ENCODE results near the gene FAM240A. TPM values are rescaled to one million over a fixed set of nuclear protein-coding genes. Genes with fewer than 3 reads are reported as not detected.

The FAM240A gene
- total and polyA plus RNA-seq, 5 donors = not detected

DNA sequence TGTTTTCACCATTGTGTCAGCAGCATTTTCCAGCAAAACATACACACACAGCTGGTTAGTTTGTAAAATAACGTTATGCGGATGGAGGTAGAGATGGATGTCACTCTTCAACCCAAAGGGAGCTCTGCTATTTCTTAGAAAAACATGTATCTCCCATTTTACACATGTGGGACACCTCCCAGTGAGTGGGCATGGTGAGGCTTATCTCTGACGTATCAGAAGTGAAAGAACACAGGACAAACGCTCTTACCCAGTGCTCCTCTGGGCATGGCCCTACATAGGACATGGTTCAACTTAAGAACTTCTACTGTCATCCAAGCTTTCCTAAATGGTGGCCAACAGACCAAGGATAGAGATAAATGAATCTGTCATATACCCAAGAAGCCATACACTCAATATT, 2.1 kb downstream of the FAM240A start:
- H3K4me1 ChIP-seq (ENCODE audit: control insufficient read depth, insufficient read depth, low read length) = no peaks in the 10 kb centered on the region
- no peak for ATAC-seq
- intact Hi-C loops (cut with DNase I) = no loop called here
- H3K4me3 ChIP-seq (ENCODE audit: low read length) = no peak overlapping the region
- H3K27ac ChIP-seq (ENCODE audit: low read length) = no peak overlapping the region
- no peaks in the 10 kb centered on the region for H3K9me3 ChIP-seq (ENCODE audit: control insufficient read depth, low read length)
- 73% methylated on average over 4 of the region's 4 CpGs for WGBS
- DNase-seq = no peak
- no peaks in the 10 kb centered on the region for H3K27me3 ChIP-seq (ENCODE audit: control insufficient read depth, insufficient read depth)

DNA sequence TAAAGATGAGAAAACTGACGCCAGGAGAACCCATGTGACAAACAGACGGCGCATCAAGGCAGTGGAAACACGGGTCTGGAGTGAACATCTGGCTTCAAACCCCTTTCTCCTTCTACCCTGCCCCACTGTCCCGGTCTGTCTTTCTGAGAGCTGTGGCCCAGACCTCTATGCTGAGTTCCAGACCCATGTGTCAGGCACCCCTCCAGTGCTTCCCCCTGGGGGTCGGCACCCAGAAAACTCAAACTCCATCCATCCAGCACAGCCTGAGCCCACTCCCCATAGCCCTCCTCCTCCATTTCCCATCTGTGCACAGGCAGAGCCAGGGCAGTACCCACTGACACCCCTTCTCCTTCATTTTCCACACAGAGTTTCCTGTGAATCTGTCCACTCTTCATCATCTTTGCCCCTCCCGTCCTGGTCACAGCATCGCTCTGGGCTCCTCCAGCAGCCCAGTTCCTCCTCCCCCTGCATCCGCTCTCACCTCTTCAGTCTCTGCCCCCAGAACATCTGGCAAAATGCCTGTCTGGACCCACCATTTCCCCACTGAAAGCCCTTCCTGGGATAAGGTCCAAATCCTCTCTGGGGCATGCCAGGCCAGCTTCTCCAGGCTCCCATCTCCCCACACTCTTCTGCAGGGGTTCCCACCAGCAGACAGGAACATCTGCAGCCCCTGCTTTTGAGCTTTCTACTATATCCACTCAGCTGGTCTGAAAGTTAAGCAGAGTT, 2.9 kb downstream of the FAM240A start:
- ATAC-seq (no peak), DNase-seq (no peak)
- Histone ChIP-seq H3K4me1 (ENCODE audit: control insufficient read depth, insufficient read depth, low read length) (peaks cover 2% of the 10 kb centered on the region), H3K4me3 (ENCODE audit: low read length) (no peak overlapping the region), H3K27me3 (ENCODE audit: control insufficient read depth, insufficient read depth) (no peaks in the 10 kb centered on the region), H3K27ac (ENCODE audit: low read length) (no peak overlapping the region), H3K9me3 (ENCODE audit: control insufficient read depth, low read length) (no peaks in the 10 kb centered on the region)
- intact Hi-C loops (cut with DNase I) = no loop called here
- whole genome bisulfite sequencing = 74% methylated on average over 9 of the region's 9 CpGs

DNA sequence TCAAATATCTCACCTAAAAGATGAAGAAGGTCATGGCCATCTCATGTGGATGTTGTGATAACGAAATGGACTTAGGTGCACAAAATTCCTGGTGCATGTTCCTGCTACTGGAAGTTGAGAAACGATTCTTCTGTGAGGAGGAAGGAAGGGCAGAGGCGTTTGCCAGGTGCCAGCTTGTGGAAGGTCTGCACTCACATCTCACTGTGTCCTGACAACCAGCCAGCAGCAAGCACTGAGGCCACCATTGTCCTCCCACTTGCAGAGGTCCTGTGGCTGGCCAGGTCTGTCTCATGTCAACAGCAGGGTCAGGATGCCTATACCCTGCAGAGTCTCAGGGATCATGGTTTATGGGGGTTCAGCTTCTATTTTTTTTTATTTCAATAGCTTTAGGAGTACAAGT, 3.7 kb downstream of the FAM240A start:
- no peak overlapping the region for H3K27ac ChIP-seq (ENCODE audit: low read length)
- 33% methylated on average over 3 of the region's 3 CpGs for WGBS
- DNase-seq (no peak), ATAC-seq (no peak)
- H3K4me3 ChIP-seq (ENCODE audit: low read length) = no peak overlapping the region
- no peaks in the 10 kb centered on the region for H3K9me3 ChIP-seq (ENCODE audit: control insufficient read depth, low read length)
- H3K4me1 ChIP-seq (ENCODE audit: control insufficient read depth, insufficient read depth, low read length) = peaks cover 2% of the 10 kb centered on the region
- intact Hi-C loops (cut with DNase I) = no loop called here
- no peaks in the 10 kb centered on the region for H3K27me3 ChIP-seq (ENCODE audit: control insufficient read depth, insufficient read depth)

DNA sequence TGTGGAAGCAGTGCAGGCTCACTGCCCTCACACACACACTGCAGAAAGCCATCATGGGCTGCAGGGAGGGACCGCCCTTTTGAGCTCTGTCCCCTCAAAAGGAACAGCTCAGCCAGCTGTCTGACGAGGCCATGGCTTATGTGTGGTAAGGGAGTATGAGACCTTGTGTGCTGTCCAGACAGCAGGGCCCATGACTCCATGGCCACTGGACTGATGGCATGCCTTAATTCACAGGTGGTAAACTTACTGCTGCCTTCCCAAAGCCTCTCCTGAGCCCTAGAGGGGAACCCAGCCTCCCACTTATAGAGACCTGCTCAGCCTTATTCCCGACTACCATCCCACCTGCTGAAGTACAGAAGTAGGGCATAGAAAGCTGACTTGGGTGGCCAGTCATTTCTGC, 5.6 kb downstream of the FAM240A start:
- 88% methylated on average over 3 of the region's 3 CpGs for WGBS
- ATAC-seq (no peak), DNase-seq (no peak)
- no peaks in the 10 kb centered on the region for H3K27me3 ChIP-seq (ENCODE audit: control insufficient read depth, insufficient read depth)
- peaks cover 2% of the 10 kb centered on the region for H3K4me1 ChIP-seq (ENCODE audit: control insufficient read depth, insufficient read depth, low read length)
- H3K27ac ChIP-seq (ENCODE audit: low read length) = no peak overlapping the region
- no peaks in the 10 kb centered on the region for H3K9me3 ChIP-seq (ENCODE audit: control insufficient read depth, low read length)
- no peak overlapping the region for H3K4me3 ChIP-seq (ENCODE audit: low read length)
- intact Hi-C loops (cut with DNase I) = no loop called here

DNA sequence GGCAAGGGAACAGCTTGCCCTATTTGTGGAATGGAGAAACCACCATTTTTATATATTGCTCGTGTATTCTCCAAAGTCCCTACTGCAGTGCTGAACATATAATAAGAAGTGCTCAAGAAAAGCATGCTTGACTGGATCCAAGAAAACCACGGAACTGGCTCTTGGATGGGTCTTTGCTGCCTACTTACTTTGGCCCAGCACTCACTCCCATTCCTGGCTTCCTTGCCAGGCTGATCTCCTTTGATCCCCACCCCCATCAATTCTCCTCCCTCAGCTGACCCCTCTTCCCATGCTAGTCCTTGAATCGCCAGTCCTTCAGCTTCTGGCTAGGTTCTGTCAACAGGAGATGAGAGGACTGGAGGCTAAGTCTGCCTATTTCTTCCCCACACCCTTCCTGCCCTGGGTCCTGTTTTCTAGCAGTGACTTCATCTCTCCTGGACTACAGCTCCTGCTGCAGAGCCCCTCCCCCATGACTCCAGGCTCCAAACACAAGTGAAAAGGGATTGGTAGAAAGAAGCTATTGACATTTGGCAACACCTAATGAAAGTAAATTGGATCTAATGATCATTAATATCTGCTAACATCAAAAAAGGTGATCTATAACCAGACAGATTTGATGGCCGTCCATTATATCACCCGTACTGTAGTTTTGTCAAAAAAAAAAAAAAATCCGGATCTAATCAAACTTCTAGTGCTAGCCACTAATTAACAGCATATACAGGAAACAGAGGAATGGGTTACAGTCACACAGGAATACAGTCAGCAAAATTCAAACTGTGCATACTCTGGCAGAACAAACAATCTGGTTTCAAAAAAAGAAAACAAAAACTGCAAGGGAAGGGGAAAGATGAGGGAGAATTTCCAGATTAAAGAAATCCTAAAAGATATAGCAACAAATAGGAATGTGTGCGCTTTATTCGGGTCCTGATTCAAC, 7.8 kb downstream of the FAM240A start:
- DNase-seq = peak in 1 of 3 donors; percentile 38
- Histone ChIP-seq H3K4me3 (ENCODE audit: low read length) (no peak overlapping the region), H3K27ac (ENCODE audit: low read length) (no peak overlapping the region), H3K9me3 (ENCODE audit: control insufficient read depth, low read length) (no peaks in the 10 kb centered on the region), H3K4me1 (ENCODE audit: control insufficient read depth, insufficient read depth, low read length) (peaks cover 2% of the 10 kb centered on the region), H3K27me3 (ENCODE audit: control insufficient read depth, insufficient read depth) (no peaks in the 10 kb centered on the region)
- ATAC-seq = peak; percentile 60 to 94
- 60% methylated on average over 8 of the region's 8 CpGs for WGBS
- intact Hi-C loops (cut with DNase I) = no loop called here

DNA sequence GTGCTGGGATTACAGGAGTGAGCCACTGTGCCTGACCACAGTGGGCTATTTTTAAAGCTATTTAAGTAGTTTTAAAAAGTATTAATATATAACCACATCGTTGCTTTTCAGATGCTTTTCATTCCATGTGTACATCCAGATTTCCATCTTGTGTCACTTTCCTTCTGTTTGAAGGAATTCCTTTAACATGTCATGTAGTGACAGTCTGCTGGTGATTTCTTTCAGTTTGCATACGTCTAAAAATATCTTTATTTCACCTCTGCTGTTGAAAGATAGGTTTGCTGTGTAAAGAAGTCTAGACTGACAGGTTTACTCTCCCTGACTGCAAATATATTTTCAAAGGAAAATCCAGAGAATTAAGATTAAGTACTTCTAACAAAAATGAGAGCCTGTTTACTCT, 12.2 kb downstream of the FAM240A start:
- peaks cover 2% of the 10 kb centered on the region for H3K4me1 ChIP-seq (ENCODE audit: control insufficient read depth, insufficient read depth, low read length)
- H3K27ac ChIP-seq (ENCODE audit: low read length) = no peak overlapping the region
- no peak overlapping the region for H3K4me3 ChIP-seq (ENCODE audit: low read length)
- 43% methylated on average over 2 of the region's 2 CpGs for WGBS
- DNase-seq (no peak), ATAC-seq (no peak)
- intact Hi-C loops (cut with DNase I) = no loop called here
- no peaks in the 10 kb centered on the region for H3K27me3 ChIP-seq (ENCODE audit: control insufficient read depth, insufficient read depth)
- no peaks in the 10 kb centered on the region for H3K9me3 ChIP-seq (ENCODE audit: control insufficient read depth, low read length)

DNA sequence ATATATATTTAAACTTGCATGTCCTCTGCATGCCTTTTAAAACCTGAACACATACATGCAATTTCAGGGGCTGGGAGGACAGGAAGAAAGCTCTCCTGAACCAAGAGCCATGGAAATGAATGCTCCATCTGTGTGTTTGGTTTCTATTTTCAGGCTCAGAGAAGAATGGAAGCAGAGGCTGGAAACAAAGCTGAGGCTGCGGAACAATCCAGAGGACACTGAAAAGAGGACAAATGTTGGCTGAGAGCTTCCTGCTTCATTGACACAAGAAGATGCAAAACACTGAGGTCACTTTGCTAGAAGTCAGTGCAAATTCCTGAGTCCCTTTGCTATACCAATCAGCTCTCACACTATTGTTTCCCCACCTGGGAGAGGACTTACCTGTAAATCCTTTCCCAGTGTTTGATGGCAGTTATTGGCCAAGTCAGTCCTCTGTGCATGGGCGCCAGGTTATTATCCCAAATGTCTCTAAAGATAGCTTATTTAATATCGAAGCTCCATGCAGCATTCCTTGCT, 12.7 kb downstream of the FAM240A start:
- Histone ChIP-seq H3K27ac (ENCODE audit: low read length) (no peak overlapping the region), H3K9me3 (ENCODE audit: control insufficient read depth, low read length) (no peaks in the 10 kb centered on the region), H3K4me3 (ENCODE audit: low read length) (no peak overlapping the region), H3K27me3 (ENCODE audit: control insufficient read depth, insufficient read depth) (no peaks in the 10 kb centered on the region), H3K4me1 (ENCODE audit: control insufficient read depth, insufficient read depth, low read length) (peaks cover 3% of the 10 kb centered on the region)
- WGBS = 86% methylated on average over 3 of the region's 3 CpGs
- DNase-seq = no peak
- intact Hi-C loops (cut with DNase I) = loop anchor here in 2 of 4 donors (5.0 kb wide), 1 partner anchor 138 kb away; no protein-coding TSS in a partner anchor
- no peak for ATAC-seq

DNA sequence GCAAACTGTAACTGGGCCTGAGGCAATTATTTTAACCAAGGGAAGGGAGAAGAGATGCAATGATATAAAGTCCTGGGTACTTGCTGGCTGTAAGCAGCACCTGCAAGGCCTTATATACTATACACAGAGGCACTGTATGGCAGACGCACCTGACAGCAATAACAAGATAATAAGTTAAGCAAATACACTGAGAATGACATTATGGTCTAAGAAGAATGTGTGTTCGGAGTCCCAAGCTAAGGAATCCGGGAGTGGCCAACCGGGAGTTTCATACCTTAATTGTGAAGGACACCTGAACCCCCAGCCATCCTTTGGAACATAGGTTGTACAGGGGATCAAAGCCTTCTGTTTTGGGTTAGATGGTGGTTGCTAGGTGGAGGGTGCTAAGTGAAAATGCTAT, 13.7 kb downstream of the FAM240A start:
- Histone ChIP-seq H3K4me1 (ENCODE audit: control insufficient read depth, insufficient read depth, low read length) (peaks cover 3% of the 10 kb centered on the region), H3K27ac (ENCODE audit: low read length) (no peak overlapping the region), H3K27me3 (ENCODE audit: control insufficient read depth, insufficient read depth) (no peaks in the 10 kb centered on the region), H3K4me3 (ENCODE audit: low read length) (no peak overlapping the region), H3K9me3 (ENCODE audit: control insufficient read depth, low read length) (no peaks in the 10 kb centered on the region)
- DNase-seq (no peak), ATAC-seq (no peak)
- 94% methylated on average over 4 of the region's 4 CpGs for WGBS
- intact Hi-C loops (cut with DNase I) = loop anchor here in 2 of 4 donors (5.0 kb wide), 1 partner anchor 139 kb away; no protein-coding TSS in a partner anchor

DNA sequence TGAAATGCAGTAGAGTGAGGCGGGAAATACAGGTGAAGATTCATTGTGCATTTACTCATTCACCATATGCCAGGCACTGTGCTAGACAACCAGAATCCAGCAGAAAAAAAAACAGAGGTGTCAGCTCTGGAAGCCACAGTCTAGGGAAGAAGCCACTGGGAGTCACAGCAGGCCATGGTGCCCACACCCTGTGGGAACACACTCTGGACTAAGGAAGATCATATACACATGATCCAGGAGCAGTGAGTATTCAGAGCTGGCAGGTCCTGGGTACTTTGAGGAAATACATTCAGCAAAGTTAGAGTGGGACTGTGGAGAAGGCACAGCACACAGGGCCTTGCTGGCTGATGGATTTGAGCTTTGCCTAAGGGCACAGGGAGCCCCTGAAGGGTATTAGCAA, 14.8 kb downstream of the FAM240A start:
- WGBS = 98% methylated on average over 1 of the region's 1 CpG
- no peaks in the 10 kb centered on the region for H3K9me3 ChIP-seq (ENCODE audit: control insufficient read depth, low read length)
- no peak overlapping the region for H3K27ac ChIP-seq (ENCODE audit: low read length)
- peaks cover 3% of the 10 kb centered on the region for H3K4me1 ChIP-seq (ENCODE audit: control insufficient read depth, insufficient read depth, low read length)
- DNase-seq (no peak), ATAC-seq (no peak)
- H3K4me3 ChIP-seq (ENCODE audit: low read length) = no peak overlapping the region
- H3K27me3 ChIP-seq (ENCODE audit: control insufficient read depth, insufficient read depth) = no peaks in the 10 kb centered on the region
- intact Hi-C loops (cut with DNase I) = loop anchor here in 2 of 4 donors (5.0 kb wide), 1 partner anchor 140 kb away; no protein-coding TSS in a partner anchor

DNA sequence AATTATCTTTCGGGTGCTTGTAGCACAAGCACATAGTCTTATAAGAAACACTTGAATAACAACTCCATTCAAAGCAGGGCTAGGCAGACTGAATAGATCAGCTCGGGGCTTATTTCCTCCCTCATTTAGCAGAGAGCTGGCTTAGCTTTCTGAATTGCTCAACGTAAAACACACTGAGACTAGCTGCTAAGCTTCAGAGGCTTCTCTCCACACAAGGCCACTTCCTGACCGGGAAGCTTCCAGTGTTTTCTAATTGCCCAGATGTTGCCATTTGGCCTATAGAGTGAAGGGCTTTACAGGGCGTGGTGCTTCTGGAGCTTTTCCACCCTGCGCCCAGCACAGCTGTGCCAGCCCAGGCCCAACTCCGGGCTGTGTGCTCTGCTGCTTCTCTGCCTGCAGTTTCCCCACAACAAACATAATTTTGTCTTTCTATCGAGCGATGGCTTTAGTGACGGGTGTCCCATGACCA, 16.6 kb downstream of the FAM240A start:
- Histone ChIP-seq H3K4me3 (ENCODE audit: low read length) (no peak overlapping the region), H3K27ac (ENCODE audit: low read length) (peak overlapping the region; percentile 9), H3K27me3 (ENCODE audit: control insufficient read depth, insufficient read depth) (no peaks in the 10 kb centered on the region), H3K4me1 (ENCODE audit: control insufficient read depth, insufficient read depth, low read length) (peaks cover 3% of the 10 kb centered on the region), H3K9me3 (ENCODE audit: control insufficient read depth, low read length) (no peaks in the 10 kb centered on the region)
- DNase-seq = peak in 2 of 3 donors; percentile 30 to 48
- ATAC-seq = peak; percentile 20 to 37
- intact Hi-C loops (cut with DNase I) = loop anchor here in 2 of 4 donors (5.0 kb wide), 1 partner anchor 142 kb away; no protein-coding TSS in a partner anchor
- WGBS = 70% methylated on average over 10 of the region's 10 CpGs

All from right cardiac atrium (tissue), 5 donors.